ENCODE data around the gene CSK.
"Not testable (repeated sequence)": the region's sequence is repeated elsewhere in the genome, so short reads cannot be mapped to it uniquely, and the experiment has no call there.

Gene CSK

GRCh38 chr15:74781431-74782258 is at the start of gene CSK:
Gene CSK (plus strand): TSS chr15:74782080. CDS start chr15:74798298, 16,218 bp downstream.
- DNase-seq (ENCODE audit: low read depth) = peak; percentile 64

- no peak for DNase-seq (ENCODE audit: low read depth)
These were observed 49.0 kb upstream of the CSK start for GRCh38 chr15:74732846-74733245.

GRCh38 chr15:74733269-74733668 is 48.6 kb upstream of the CSK start:
- DNase-seq (ENCODE audit: low read depth) = no peak

- no peak for DNase-seq (ENCODE audit: low read depth)
These were observed 46.6 kb upstream of the CSK start for GRCh38 chr15:74735305-74735704.

GRCh38 chr15:74738239-74738638 is 43.6 kb upstream of the CSK start:
- DNase-seq (ENCODE audit: low read depth) = not testable (repeated sequence)

- DNase-seq (ENCODE audit: low read depth) = no peak
These were observed 39.5 kb upstream of the CSK start for GRCh38 chr15:74742422-74742821.

- DNase-seq (ENCODE audit: low read depth) = no peak
These were observed 35.5 kb upstream of the CSK start for GRCh38 chr15:74746389-74746788.

- no peak for DNase-seq (ENCODE audit: low read depth)
These were observed 33.4 kb upstream of the CSK start, which contains the start of gene CYP1A2 for GRCh38 chr15:74748322-74748946. Gene CYP1A2 (plus strand): TSS chr15:74748845. CDS start chr15:74749739, 894 bp downstream.

- no peak for DNase-seq (ENCODE audit: low read depth)
These were observed 32.0 kb upstream of the CSK start for GRCh38 chr15:74749832-74750231.

GRCh38 chr15:74750751-74751150 is 31.1 kb upstream of the CSK start:
- DNase-seq (ENCODE audit: low read depth) = no peak

- no peak for DNase-seq (ENCODE audit: low read depth)
These were observed 29.9 kb upstream of the CSK start for GRCh38 chr15:74752011-74752410.

- DNase-seq (ENCODE audit: low read depth) = no peak
These were observed 29.3 kb upstream of the CSK start for GRCh38 chr15:74752531-74752930.

- no peak for DNase-seq (ENCODE audit: low read depth)
These were observed 27.2 kb upstream of the CSK start for GRCh38 chr15:74754593-74755215.

GRCh38 chr15:74758736-74759135 is 23.1 kb upstream of the CSK start:
- no peak for DNase-seq (ENCODE audit: low read depth)

- no peak for DNase-seq (ENCODE audit: low read depth)
These were observed 19.1 kb upstream of the CSK start for GRCh38 chr15:74762791-74763150.

- DNase-seq (ENCODE audit: low read depth) = no peak
These were observed 18.5 kb upstream of the CSK start for GRCh38 chr15:74763416-74763815.

- DNase-seq (ENCODE audit: low read depth) = no peak
These were observed 14.4 kb upstream of the CSK start for GRCh38 chr15:74767167-74768098.

GRCh38 chr15:74768099-74768770 is 13.6 kb upstream of the CSK start:
- DNase-seq (ENCODE audit: low read depth) = no peak

GRCh38 chr15:74768771-74769342 is 13.0 kb upstream of the CSK start:
- peak; percentile 46 for DNase-seq (ENCODE audit: low read depth)

GRCh38 chr15:74769463-74770025 is 12.3 kb upstream of the CSK start:
- DNase-seq (ENCODE audit: low read depth) = no peak
